ENCODE results near the gene MAP4K3. TPM values are rescaled to one million over a fixed set of nuclear protein-coding genes. Genes with fewer than 3 reads are reported as not detected.

Gene MAP4K3
- total and polyA plus RNA-seq, 12 donors = 8.1 to 49.0 (median 40.2) TPM

DNA sequence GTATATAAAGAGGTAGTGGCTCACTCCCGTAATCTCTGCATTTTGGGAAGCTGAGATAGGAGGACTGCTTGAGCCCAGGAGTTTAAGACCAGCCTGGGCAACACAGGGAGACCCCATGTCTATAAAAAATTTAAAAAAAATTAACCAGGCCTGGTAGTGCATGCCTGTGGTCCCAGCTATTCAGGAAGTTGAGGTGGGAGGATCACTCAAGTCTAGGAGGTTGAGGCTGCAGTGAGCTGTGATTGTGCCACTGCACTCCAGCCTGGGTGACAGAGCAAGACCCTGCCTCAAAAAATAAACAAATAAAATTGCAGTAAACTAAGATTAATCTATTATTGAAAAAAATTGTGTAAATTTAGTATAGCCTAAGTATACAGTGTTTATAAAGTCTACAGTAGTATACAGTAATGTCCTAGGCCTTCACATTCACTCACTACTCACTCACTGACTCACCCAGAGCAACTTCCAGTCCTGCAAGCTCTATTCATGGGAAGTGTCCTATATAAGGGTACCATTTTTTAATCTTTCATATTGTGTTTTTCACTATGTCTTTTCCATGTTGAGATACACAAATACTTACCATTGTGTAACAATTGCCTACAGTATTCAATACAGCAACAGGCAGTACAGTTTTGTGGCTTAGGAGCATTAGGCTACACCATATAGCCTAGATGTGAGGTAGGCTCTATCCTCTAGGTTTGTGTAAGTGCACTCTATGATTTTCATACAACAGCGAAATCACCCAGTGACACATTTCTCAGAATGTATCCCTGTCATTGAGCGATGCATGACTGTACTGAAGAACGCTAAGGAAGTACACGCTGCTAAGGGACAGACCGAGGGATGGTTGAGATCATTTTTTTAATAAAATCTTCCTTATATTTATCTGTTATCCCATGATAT is 10.4 kb upstream of the MAP4K3 start:
- Histone ChIP-seq H3K36me3 (peaks cover 0 to 34% (median 0%) of the 10 kb centered on the region in 9 donors), H3K27ac (no peak overlapping the region), H3K4me3 (no peak overlapping the region), H3K27me3 (no peaks in the 10 kb centered on the region), H3K9me3 (peaks cover 0 to 9% (median 0%) of the 10 kb centered on the region in 11 donors), H3K4me1 (no peaks in the 10 kb centered on the region)
- ATAC-seq (no peak), DNase-seq (no peak)
- WGBS, 2 donors = 97 to 99% methylated on average over 6 of the region's 6 CpGs
- TF ChIP-seq CTCF (IDR thresholded peaks at IDR 0.05) = no peak
- intact Hi-C loops (cut with DNase I) = no loop called here

DNA sequence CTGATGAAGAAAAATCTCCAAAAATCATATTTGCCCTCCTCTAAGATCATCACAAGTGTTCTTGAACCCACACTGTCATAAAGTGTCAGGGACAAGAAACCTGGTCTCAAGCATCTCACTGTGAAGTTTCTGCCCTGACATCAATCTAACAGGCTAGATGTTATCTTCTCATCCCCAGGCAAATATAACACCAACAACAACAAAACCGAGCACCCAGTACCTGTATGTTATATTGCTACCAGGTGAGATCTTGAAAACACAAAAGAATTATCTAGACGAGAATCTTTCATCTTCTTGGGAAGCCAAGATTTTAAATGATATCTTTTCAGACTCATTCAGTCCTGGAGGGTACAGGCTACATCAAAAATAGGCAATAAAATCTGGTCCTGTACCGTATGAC is 8.8 kb upstream of the MAP4K3 start:
- Histone ChIP-seq H3K27ac (no peak overlapping the region), H3K9me3 (peaks cover 0 to 12% (median 0%) of the 10 kb centered on the region in 11 donors), H3K4me3 (no peak overlapping the region), H3K36me3 (peaks cover 0 to 34% (median 0%) of the 10 kb centered on the region in 9 donors), H3K27me3 (no peaks in the 10 kb centered on the region), H3K4me1 (no peaks in the 10 kb centered on the region)
- intact Hi-C loops (cut with DNase I) = no loop called here
- 94 to 96% methylated on average over 3 of the region's 3 CpGs for WGBS, 2 donors
- ATAC-seq (no peak), DNase-seq (no peak)
- no peak for TF ChIP-seq CTCF (IDR thresholded peaks at IDR 0.05)

DNA sequence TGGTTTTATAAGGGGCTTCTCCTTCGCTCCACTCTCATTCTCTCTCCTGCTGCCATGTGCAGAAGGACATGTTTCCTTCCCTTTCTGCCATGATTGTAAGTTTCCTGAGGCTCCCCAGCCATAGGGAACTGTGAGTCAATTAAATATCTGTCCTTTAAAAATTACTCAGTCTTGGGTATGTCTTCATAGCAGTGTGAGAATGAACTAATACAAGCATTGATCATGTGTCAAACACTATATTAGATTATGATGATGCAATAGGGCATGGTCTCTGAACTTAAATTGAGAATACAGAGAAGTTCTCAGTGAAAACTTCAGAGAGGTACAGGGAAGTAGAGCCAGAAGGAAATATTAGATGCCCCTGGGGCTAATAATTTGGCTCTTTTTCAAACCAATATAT is 5.9 kb upstream of the MAP4K3 start:
- H3K9me3 ChIP-seq = peaks cover 0 to 12% (median 0%) of the 10 kb centered on the region in 11 donors
- TF ChIP-seq CTCF (IDR thresholded peaks at IDR 0.05) = no peak
- intact Hi-C loops (cut with DNase I) = loop anchor here in 1 of 10 donors (5.0 kb wide), 1 partner anchor 44 kb away; no protein-coding TSS in a partner anchor
- H3K27me3 ChIP-seq = no peaks in the 10 kb centered on the region
- ATAC-seq (no peak), DNase-seq (no peak)
- no peak overlapping the region for H3K27ac ChIP-seq
- peaks cover 0 to 34% (median 0%) of the 10 kb centered on the region in 9 donors for H3K36me3 ChIP-seq
- 100% methylated on average over 1 of the region's 1 CpG for WGBS, 2 donors
- H3K4me3 ChIP-seq = no peak overlapping the region
- peaks cover 0 to 23% (median 21%) of the 10 kb centered on the region in 9 donors for H3K4me1 ChIP-seq

DNA sequence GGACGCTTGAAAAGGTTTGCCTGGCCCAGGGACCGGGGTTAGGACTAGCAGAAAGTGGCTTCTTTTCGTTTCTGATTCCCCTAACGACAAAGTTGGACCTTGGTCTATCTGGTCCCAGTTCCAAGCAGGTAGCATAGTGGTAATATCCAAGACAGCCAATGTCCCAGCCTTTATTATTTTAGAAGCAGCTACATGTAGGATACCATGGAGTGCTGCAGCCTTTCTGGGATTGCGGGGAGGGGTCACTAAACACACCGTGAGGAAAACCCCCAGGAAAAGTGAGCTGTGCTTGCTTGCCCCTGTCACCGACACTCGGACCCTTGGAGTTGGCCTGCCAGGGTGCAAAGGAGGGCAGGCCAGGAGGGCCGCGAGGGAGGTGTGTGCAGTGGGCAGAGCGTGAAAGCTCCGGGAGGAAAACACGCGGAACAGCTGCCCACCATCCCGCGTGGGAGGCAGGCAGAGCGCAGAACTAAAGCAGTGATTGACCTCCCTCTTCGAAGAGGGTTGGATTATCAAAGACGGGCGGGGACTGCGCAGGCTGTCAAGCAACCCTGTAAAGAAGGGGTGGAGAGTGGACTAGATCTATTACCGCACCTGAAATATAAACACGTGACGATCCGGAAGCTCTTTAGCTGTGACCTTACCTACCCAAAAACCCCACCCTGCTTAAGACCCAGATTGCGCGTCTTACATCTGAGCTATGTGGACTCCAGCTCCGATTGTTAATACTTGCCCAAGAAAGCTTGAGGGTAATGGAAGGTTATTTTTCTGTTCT is 624 bp upstream of the MAP4K3 start:
- intact Hi-C loops (cut with DNase I) = loop anchor here in 8 of 10 donors (2.0 to 10.0 kb wide), 10 partner anchors 53 to 75 kb away; no protein-coding TSS in a partner anchor
- DNase-seq (peak; percentile 27 to 47), ATAC-seq (peak; percentile 27 to 61 (median 44))
- Histone ChIP-seq H3K36me3 (no peaks in the 10 kb centered on the region), H3K4me3 (peak overlapping the region; percentile 65 to 97 (median 92)), H3K27me3 (no peaks in the 10 kb centered on the region), H3K9me3 (peaks cover 0 to 5% (median 0%) of the 10 kb centered on the region in 11 donors), H3K4me1 (peaks cover 5 to 62% (median 47%) of the 10 kb centered on the region in 9 donors), H3K27ac (peak overlapping the region; percentile 90 to 99 (median 98))
- 2 to 3% methylated on average over 28 of the region's 28 CpGs for WGBS, 2 donors
- no peak for TF ChIP-seq CTCF (IDR thresholded peaks at IDR 0.05)
